Head of caudate nucleus (tissue), 42 donors: Measurements from ENCODE around the gene SLC7A14.

Experiments
- DNase-seq, 42 donors: peaks; one replicate each; pipeline versions ENCODE4 v3.0.0 to v3.0.0-alpha.2; 2020 to 2021; ENCODE audit warnings: mixed read lengths in 7 of 42
- intact Hi-C: fragments of 100-400 bp; cut with DNase I; formaldehyde crosslinking; loops from one replicate; pipeline ENCODE4 v1.15.0; 2022

The SLC7A14 gene

DNA sequence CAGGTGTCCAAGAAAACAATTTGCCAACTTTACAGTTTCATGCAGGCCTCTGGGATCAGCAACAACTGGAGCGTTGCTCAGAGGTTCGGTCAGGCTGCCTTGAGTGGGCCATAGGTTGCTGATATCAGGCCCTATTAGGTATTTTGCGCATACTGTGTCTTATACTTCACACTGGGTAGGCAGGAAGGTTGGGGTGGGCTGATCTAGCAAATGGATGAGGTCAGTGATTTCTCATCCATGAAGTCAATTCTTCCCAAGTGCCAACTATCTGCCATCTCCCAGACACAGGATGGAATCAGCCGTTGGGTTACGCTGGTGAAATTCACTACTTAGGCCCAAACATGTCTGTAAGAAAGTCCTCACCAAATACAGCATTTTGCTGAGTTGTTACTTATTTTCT, 77.6 kb downstream of the SLC7A14 start:
- no peak for DNase-seq
- intact Hi-C loops = no loop called here

GRCh38 chr3:170507063-170507462, 78.8 kb downstream of the SLC7A14 start:
- intact Hi-C loops = no loop called here
- DNase-seq = no peak

GRCh38 chr3:170506556-170506955, 79.3 kb downstream of the SLC7A14 start:
- intact Hi-C loops = no loop called here
- peak in 6 of 42 donors; percentile 21 to 57 (median 44) for DNase-seq

- no peak for DNase-seq
- intact Hi-C loops = no loop called here
Observed at GRCh38 chr3:170502297-170502696, 83.6 kb downstream of the SLC7A14 start.

- no peak for DNase-seq
- intact Hi-C loops = no loop called here
Observed at GRCh38 chr3:170500995-170501394, 84.9 kb downstream of the SLC7A14 start.

- intact Hi-C loops = no loop called here
- DNase-seq = no peak
Observed at GRCh38 chr3:170500462-170500861, 85.4 kb downstream of the SLC7A14 start.

DNA sequence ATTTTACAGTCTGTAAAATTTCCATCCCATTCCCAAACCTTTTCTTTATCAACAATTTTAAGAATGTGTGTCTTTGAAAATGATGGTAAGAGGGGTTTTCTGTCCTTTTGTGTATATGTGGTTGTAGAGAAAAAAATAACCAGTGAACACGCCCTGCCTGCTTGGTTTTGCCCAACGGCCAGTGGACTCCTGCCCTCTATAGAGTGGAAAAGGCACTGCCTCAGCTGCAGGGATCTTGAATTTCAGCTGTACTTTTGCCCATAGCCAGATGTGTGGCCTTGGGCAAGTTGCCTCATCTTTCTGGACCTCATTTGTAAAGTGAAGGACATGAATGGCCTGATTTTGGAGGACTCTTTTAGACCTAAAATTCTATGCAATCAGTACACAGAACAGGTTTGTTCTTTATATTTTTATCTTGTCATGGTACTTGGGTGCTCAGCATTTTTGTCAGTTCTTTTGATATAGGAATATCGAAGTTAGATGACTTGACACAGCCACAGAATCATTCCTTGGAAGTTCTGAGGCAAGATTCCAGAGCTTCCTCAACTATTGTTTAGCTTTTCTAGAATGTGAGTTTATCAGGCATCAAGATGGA, 86.2 kb downstream of the SLC7A14 start:
- intact Hi-C loops = loop anchor here (5.0 kb wide), 1 partner anchor 82 kb away; the partner anchor contains the start of gene CLDN11
- DNase-seq = peak in 40 of 42 donors; percentile 21 to 88 (median 65)

DNA sequence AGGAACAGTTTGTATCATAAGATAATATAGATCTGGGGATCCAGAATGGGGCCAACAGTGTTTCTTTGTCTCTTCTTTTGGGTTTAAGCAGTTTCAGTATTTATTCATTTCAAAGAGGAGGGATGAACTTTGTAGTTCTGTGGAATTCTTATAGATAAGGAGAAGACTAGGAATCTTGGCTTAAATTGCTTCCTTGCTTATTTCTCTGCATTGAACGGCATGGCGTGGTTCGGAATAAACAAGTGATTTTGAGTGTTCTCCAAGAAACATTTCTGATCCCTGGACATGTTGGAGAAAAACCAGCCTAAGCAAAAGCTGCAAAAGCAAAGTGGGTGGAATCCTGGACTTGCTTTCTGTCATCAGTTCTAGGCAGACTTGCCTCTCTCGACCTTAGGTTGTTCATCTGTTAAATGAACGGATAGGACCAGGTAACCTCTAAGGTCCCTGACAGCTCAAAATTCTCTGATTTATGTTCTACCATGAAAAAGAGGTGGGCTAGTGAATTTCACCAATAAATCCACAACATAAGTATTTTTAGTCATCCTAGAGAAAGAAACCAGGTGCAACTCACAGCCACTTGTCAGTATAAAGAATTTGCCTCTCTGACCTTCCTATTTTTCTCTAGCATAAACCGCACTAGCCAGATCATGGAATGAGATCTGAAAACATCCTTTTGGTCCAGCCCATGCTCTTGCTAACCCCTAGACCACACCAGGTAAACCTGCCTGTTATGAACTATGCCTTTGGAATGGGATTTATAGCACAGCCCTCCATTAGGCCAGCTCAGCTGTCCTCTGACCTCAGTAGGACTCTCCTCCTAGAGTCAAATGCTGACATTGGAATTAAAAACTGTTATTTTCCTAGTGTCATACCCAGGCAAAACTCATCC, 88.4 kb downstream of the SLC7A14 start:
- no peak for DNase-seq
- intact Hi-C loops = loop anchor here (5.0 kb wide), 1 partner anchor 80 kb away; the partner anchor contains the start of gene CLDN11

GRCh38 chr3:170496868-170497140, 89.1 kb downstream of the SLC7A14 start:
- DNase-seq = no peak
- intact Hi-C loops = loop anchor here (5.0 kb wide), 1 partner anchor 80 kb away; the partner anchor contains the start of gene CLDN11

GRCh38 chr3:170496026-170496867, 89.6 kb downstream of the SLC7A14 start:
- peak in 1 of 42 donors; percentile 63 for DNase-seq
- intact Hi-C loops = loop anchor here (5.0 kb wide), 1 partner anchor 79 kb away; the partner anchor contains the start of gene CLDN11

DNA sequence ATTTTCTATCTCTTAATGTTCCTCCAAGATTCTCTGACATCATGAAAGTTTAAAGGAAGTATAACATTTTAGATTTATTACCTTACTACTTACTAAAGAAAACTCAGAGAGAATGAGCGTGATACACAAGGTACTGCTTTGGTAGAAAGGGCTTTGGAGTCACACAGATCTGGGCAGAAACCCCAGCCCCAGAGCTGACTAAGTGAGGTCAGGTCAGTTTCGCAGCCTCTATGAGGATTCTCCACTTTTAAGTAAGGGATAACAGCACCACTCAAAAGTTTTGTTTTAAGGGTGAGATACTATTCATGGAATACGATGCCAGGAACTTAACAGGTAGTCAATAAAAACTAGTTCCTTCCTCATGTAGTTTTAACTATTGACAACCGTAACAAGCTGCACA, 91.1 kb downstream of the SLC7A14 start:
- intact Hi-C loops = loop anchor here (5.0 kb wide), 1 partner anchor 77 kb away; the partner anchor contains the start of gene CLDN11
- no peak for DNase-seq

- no peak for DNase-seq
- intact Hi-C loops = no loop called here
Observed at GRCh38 chr3:170493712-170494182, 92.1 kb downstream of the SLC7A14 start.

- DNase-seq = no peak
- intact Hi-C loops = no loop called here
Observed at GRCh38 chr3:170491901-170492300, 94.0 kb downstream of the SLC7A14 start.

DNA sequence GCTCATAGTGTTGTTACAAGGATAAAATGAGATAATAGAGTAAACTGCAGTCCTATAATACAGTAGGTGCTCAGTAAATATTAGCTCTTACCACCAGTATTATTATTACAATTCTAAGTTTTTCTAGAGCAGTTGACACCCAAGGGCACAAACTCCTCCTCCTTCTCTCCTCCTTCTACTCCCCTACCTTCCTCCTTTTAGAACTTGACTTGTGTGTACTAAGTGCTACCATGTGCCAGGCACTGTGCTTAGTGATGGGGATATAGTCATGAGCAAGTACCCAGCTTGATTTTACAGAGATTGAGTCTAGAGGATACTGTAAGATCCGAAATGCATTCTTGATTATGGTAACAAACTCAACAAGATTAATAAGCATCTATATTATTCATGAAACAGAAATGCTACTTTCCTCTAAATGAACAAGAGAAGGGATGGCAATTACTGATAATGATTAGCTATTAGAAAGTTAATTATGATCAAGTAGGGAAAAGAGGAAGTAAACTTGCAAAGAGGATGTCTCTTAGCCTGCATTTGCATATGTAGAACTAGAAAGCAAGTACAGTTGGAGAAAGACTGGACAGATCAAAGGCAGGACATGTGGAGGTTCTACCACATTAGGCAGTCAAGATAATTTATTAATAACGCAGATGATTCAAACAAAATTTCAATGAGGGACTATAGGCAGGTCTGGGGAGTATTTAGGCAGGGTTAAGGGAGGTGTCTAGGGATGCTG, 94.9 kb downstream of the SLC7A14 start:
- no peak for DNase-seq
- intact Hi-C loops = no loop called here

GRCh38 chr3:170488802-170489201, 97.1 kb downstream of the SLC7A14 start:
- DNase-seq = no peak
- intact Hi-C loops = loop anchor here (5.0 kb wide), 1 partner anchor 52 kb away; no protein-coding TSS in a partner anchor

GRCh38 chr3:170487031-170487430, 98.8 kb downstream of the SLC7A14 start:
- intact Hi-C loops = loop anchor here (5.0 kb wide), 1 partner anchor 50 kb away; no protein-coding TSS in a partner anchor
- DNase-seq = no peak

DNA sequence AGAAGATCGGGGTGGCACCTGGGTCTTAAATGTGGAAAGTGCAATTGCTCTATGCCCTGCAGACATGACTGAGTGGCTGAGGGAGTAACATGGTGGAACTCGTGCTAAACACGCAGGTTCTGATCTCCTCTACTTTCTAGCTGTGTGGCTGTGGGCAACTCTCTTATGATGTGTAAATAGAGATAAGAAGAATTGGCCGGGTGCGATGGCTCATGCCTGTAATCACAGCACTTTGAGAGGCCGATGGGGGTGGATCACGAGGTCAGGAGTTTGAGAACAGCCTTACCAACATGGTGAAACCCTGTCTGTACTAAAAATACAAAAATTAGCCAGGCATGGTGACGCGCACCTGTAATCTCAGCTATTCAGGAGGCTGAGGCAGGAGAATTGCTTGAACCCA, 99.5 kb downstream of the SLC7A14 start:
- no peak for DNase-seq
- intact Hi-C loops = loop anchor here (5.0 kb wide), 1 partner anchor 49 kb away; no protein-coding TSS in a partner anchor

GRCh38 chr3:170485696-170486095, 100.2 kb downstream of the SLC7A14 start:
- intact Hi-C loops = loop anchor here (5.0 kb wide), 1 partner anchor 48 kb away; no protein-coding TSS in a partner anchor
- peak; percentile 65 to 95 (median 87) for DNase-seq
